ENCODE data around the gene LRRFIP1.

GRCh38 chr2:237648016-237648381 is 20.6 kb downstream of the LRRFIP1 start:
- TF ChIP-seq POLR2A (IDR thresholded peaks at IDR 0.05) (no peak), CTCF (IDR thresholded peaks at IDR 0.05) (no peak), EP300 (IDR thresholded peaks at IDR 0.05) (no peak)
